OCI-LY1 (cell line): ENCODE measurements around the gene ARHGAP28.

Source experiments
- CTCF ChIP-seq: fragments of 200-600 bp; sonication (generic), shearing (Covaris generic); IDR thresholded peaks from 2 replicates; pipeline ENCODE4 v1.5.1; 2017; ENCODE audit warnings: mild to moderate bottlenecking, antibody characterized with exemption, low read length, moderate library complexity, mixed read lengths
- EZH2 ChIP-seq: fragments of 200-600 bp; sonication (generic), shearing (Covaris generic); IDR thresholded peaks from 2 replicates; pipeline ENCODE4 v1.8.0; 2017; ENCODE audit warnings: borderline replicate concordance, mixed run types, mild to moderate bottlenecking, antibody characterized with exemption, low read length, moderate library complexity, mixed read lengths

GRCh38 chr18:6876641-6877041, 147.1 kb downstream of the ARHGAP28 start:
- TF ChIP-seq CTCF = no peak
- TF ChIP-seq EZH2 = no peak
